Brain (organoid and tissue), 1 donor: Measurements from ENCODE around the gene PLD1. TPM values are rescaled to one million over a fixed set of nuclear protein-coding genes. Genes with fewer than 3 reads are reported as not detected.

Experiments used
- polyA plus RNA-seq: library from polyadenylated mRNA; stranded (reverse); fragments of 350-450 nt; fragmentation: Illumina TruSeq; extraction: RNeasy Lipid Tissue Mini Kit (QIAGEN cat#74804); gene quantifications from one replicate; pipeline ENCODE4 v1.2.3, GENCODE V29; 2015; ENCODE audit warnings: low read depth, low replicate concordance; ENCODE audit not compliant: insufficient read depth

Gene PLD1
- polyA plus RNA-seq, 1 donor from 2014 or later = 6.4 TPM

Other genes starting within 250 kb of the PLD1 start
- not detected for gene TMEM212, start 32.9 kb upstream of the PLD1 start, polyA plus RNA-seq
- 2.7 TPM for gene FNDC3B, start 229.1 kb upstream of the PLD1 start, polyA plus RNA-seq